Right cardiac atrium (tissue), 5 donors: ENCODE results near the gene ELF1. TPM values are rescaled to one million over a fixed set of nuclear protein-coding genes. Genes with fewer than 3 reads are reported as not detected.

Source experiments
- ATAC-seq, 2 donors: fragments of 200-7000 bp; cut with Tn5 transposase; one replicate each; pipeline versions ENCODE4 v1.8.0 to v1.9.1; 2020; ENCODE audit warnings: moderate library complexity in 2 of 2, mild to moderate bottlenecking in 1 of 2
- DNase-seq, 3 donors: peaks; one replicate each; pipeline ENCODE4 v3.0.0-alpha.2; 2020
- H3K27ac ChIP-seq: one replicate; pipeline ENCODE4 v1.5.1; 2013; ENCODE audit warnings: mild to moderate bottlenecking, low read length, control low read depth, moderate library complexity
- H3K27me3 ChIP-seq: one replicate; pipeline ENCODE4 v1.6.1; 2013; ENCODE audit not compliant: control insufficient read depth, insufficient read depth
- H3K4me1 ChIP-seq: one replicate; pipeline ENCODE4 v1.6.1; 2013; ENCODE audit warnings: low read length; ENCODE audit not compliant: control insufficient read depth, insufficient read depth
- H3K4me3 ChIP-seq: one replicate; pipeline ENCODE4 v1.5.1; 2013; ENCODE audit warnings: low read length, control low read depth
- H3K9me3 ChIP-seq: one replicate; pipeline ENCODE4 v1.6.1; 2013; ENCODE audit warnings: low read length; ENCODE audit not compliant: control insufficient read depth
- WGBS: extraction: QIAGEN DNeasy Blood & Tissue Kit; methylation state at CpG from one replicate; pipeline ENCODE4 v1.1.7; 2013; 5-methylcytosine and 5-hydroxymethylcytosine counted together
- intact Hi-C, 4 donors: fragments of 100-400 bp; cut with DNase I; formaldehyde crosslinking; loops; one replicate each; pipeline versions ENCODE4 v1.11.0 to v1.14.0; 2022 to 2023
- polyA plus RNA-seq: library from polyadenylated mRNA; stranded (reverse); fragments of 200-250 nt; gene quantifications from one replicate; pipeline ENCODE4 v1.2.3, GENCODE V29; 2013
- total RNA-seq, 4 donors: library from RNA; stranded (reverse); fragmentation: NEBNext Ultra II Directional; extraction: Animal tissue kit (Norgen Biotek cat#: 25700); gene quantifications; one replicate each; pipeline ENCODE4 v1.2.1, GENCODE V29; 2021
- donor health status: healthy with polysubstance abuse.
- donor health status: DM: no; HTN: yes; CAD: no.
- donor health status: DM: no; HTN: no; CAD: no.
- donor health status: DM: no; HTN: yes; CAD: no; lungs with severe emphysema.
- donor health status: DM: yes; HTN: yes; CAD: no.

The ELF1 gene
- total and polyA plus RNA-seq, 5 donors = 16.6 to 57.1 (median 43.1) TPM

- peaks cover 8% of the 10 kb centered on the region for H3K4me1 ChIP-seq
- H3K4me3 ChIP-seq = no peak overlapping the region
- WGBS = 96% methylated on average over 1 of the region's 1 CpG
- intact Hi-C loops = no loop called here
- no peaks in the 10 kb centered on the region for H3K27me3 ChIP-seq
- H3K27ac ChIP-seq = no peak overlapping the region
- no peak for ATAC-seq
- no peak for DNase-seq
- no peaks in the 10 kb centered on the region for H3K9me3 ChIP-seq
Observed at GRCh38 chr13:40963927-40964326, 55.2 kb downstream of the ELF1 start.

GRCh38 chr13:40961826-40962225 is 57.3 kb downstream of the ELF1 start:
- no peaks in the 10 kb centered on the region for H3K9me3 ChIP-seq
- ATAC-seq (no peak), DNase-seq (no peak)
- 79% methylated on average over 1 of the region's 1 CpG for WGBS
- H3K4me1 ChIP-seq = peaks cover 4% of the 10 kb centered on the region
- intact Hi-C loops = no loop called here
- H3K27me3 ChIP-seq = no peaks in the 10 kb centered on the region
- H3K27ac ChIP-seq = no peak overlapping the region
- H3K4me3 ChIP-seq = no peak overlapping the region

- Histone ChIP-seq H3K27ac (no peak overlapping the region), H3K4me1 (peaks cover 2% of the 10 kb centered on the region), H3K9me3 (no peaks in the 10 kb centered on the region), H3K4me3 (no peak overlapping the region), H3K27me3 (no peaks in the 10 kb centered on the region)
- 67% methylated on average over 3 of the region's 3 CpGs for WGBS
- intact Hi-C loops = no loop called here
- DNase-seq = no peak
- ATAC-seq = peak in 1 of 2 donors; percentile 38
Observed at GRCh38 chr13:40961214-40961613, 57.9 kb downstream of the ELF1 start.

- no peaks in the 10 kb centered on the region for H3K27me3 ChIP-seq
- intact Hi-C loops = no loop called here
- no peaks in the 10 kb centered on the region for H3K9me3 ChIP-seq
- DNase-seq (no peak), ATAC-seq (no peak)
- H3K4me3 ChIP-seq = no peak overlapping the region
- H3K27ac ChIP-seq = no peak overlapping the region
- WGBS = 89% methylated on average over 3 of the region's 3 CpGs
- H3K4me1 ChIP-seq = peaks cover 2% of the 10 kb centered on the region
Observed at GRCh38 chr13:40960716-40961115, 58.4 kb downstream of the ELF1 start.

GRCh38 chr13:40958655-40959054 is 60.5 kb downstream of the ELF1 start:
- Histone ChIP-seq H3K9me3 (no peaks in the 10 kb centered on the region), H3K27me3 (no peaks in the 10 kb centered on the region), H3K4me1 (peaks cover 2% of the 10 kb centered on the region), H3K4me3 (no peak overlapping the region), H3K27ac (no peak overlapping the region)
- intact Hi-C loops = no loop called here
- WGBS = 92% methylated on average over 5 of the region's 5 CpGs
- DNase-seq (no peak), ATAC-seq (no peak)

GRCh38 chr13:40946485-40946884 is 72.6 kb downstream of the ELF1 start:
- intact Hi-C loops = no loop called here
- 100% methylated on average over 1 of the region's 1 CpG for WGBS

GRCh38 chr13:40943073-40943472 is 76.0 kb downstream of the ELF1 start:
- intact Hi-C loops = no loop called here
- ATAC-seq (no peak), DNase-seq (no peak)
- no peak overlapping the region for H3K27ac ChIP-seq
- H3K4me1 ChIP-seq = peaks cover 5% of the 10 kb centered on the region
- no peak overlapping the region for H3K4me3 ChIP-seq
- no peaks in the 10 kb centered on the region for H3K9me3 ChIP-seq
- H3K27me3 ChIP-seq = no peaks in the 10 kb centered on the region

More at GRCh38 chr13:40946485-40946884, 72.6 kb downstream of the ELF1 start:
- ATAC-seq (no peak), DNase-seq (no peak)
- H3K4me3 ChIP-seq = no peak overlapping the region
- H3K27ac ChIP-seq = no peak overlapping the region
- H3K4me1 ChIP-seq = peaks cover 6% of the 10 kb centered on the region
- no peaks in the 10 kb centered on the region for H3K27me3 ChIP-seq
- no peaks in the 10 kb centered on the region for H3K9me3 ChIP-seq

GRCh38 chr13:40941581-40941980 is 77.5 kb downstream of the ELF1 start:
- 86% methylated on average over 5 of the region's 5 CpGs for WGBS
- H3K4me1 ChIP-seq = peaks cover 4% of the 10 kb centered on the region
- no peaks in the 10 kb centered on the region for H3K27me3 ChIP-seq
- ATAC-seq = no peak
- no peak overlapping the region for H3K27ac ChIP-seq
- no peaks in the 10 kb centered on the region for H3K9me3 ChIP-seq
- H3K4me3 ChIP-seq = no peak overlapping the region
- no peak for DNase-seq
- intact Hi-C loops = no loop called here

- Histone ChIP-seq H3K9me3 (no peaks in the 10 kb centered on the region), H3K4me3 (no peak overlapping the region), H3K27me3 (no peaks in the 10 kb centered on the region), H3K4me1 (peaks cover 2% of the 10 kb centered on the region), H3K27ac (no peak overlapping the region)
- intact Hi-C loops = no loop called here
- DNase-seq (peak in 1 of 3 donors; percentile 45), ATAC-seq (peak; percentile 89 to 96)
- WGBS = 73% methylated on average over 6 of the region's 6 CpGs
Observed at GRCh38 chr13:40940841-40941240, 78.3 kb downstream of the ELF1 start.

- Histone ChIP-seq H3K4me1 (peaks cover 1% of the 10 kb centered on the region), H3K4me3 (no peak overlapping the region), H3K9me3 (no peaks in the 10 kb centered on the region), H3K27me3 (no peaks in the 10 kb centered on the region), H3K27ac (no peak overlapping the region)
- DNase-seq (no peak), ATAC-seq (peak in 1 of 2 donors; percentile 21)
- 86% methylated on average over 4 of the region's 4 CpGs for WGBS
- intact Hi-C loops = loop anchor here in 1 of 4 donors (10.0 kb wide), 1 partner anchor 121 kb away; no protein-coding TSS in a partner anchor
Observed at GRCh38 chr13:40933508-40934204, 85.5 kb downstream of the ELF1 start.

- H3K4me1 ChIP-seq = peaks cover 1% of the 10 kb centered on the region
- no peak overlapping the region for H3K4me3 ChIP-seq
- H3K27me3 ChIP-seq = no peaks in the 10 kb centered on the region
- H3K27ac ChIP-seq = no peak overlapping the region
- H3K9me3 ChIP-seq = no peaks in the 10 kb centered on the region
- ATAC-seq = no peak
- 92% methylated on average over 2 of the region's 2 CpGs for WGBS
- no peak for DNase-seq
- intact Hi-C loops = loop anchor here in 1 of 4 donors (10.0 kb wide), 1 partner anchor 123 kb away; no protein-coding TSS in a partner anchor
Observed at GRCh38 chr13:40932252-40932651, 86.9 kb downstream of the ELF1 start.
